Vagina (tissue), 2 donors: ENCODE results near the gene FAM50B. TPM values are rescaled to one million over a fixed set of nuclear protein-coding genes. Genes with fewer than 3 reads are reported as not detected.
A peak's percentile ranks its signal among the peaks of the same experiment; 100 is the strongest.

Experiments used
- DNase-seq, 2 donors: peaks; one replicate each; pipeline ENCODE4 v3.0.0-alpha.2; 2017; ENCODE audit errors: extremely low spot score in 2 of 2
- H3K27ac ChIP-seq: fragments of 200-600 bp; sonication (generic); one replicate; pipeline ENCODE4 v1.5.1; 2019
- H3K27me3 ChIP-seq: fragments of 200-600 bp; sonication (generic); one replicate; pipeline ENCODE4 v1.5.1; 2019
- H3K36me3 ChIP-seq, 2 donors: fragments of 200-600 bp; sonication (generic); one replicate each; pipeline ENCODE4 v1.5.1; 2017 to 2019
- H3K4me1 ChIP-seq: fragments of 200-600 bp; sonication (generic); one replicate; pipeline ENCODE4 v1.5.1; 2019
- H3K4me3 ChIP-seq, 2 donors: fragments of 200-600 bp; sonication (generic); 1 replicate in 1 of 2; 2 replicates in 1 of 2; pipeline ENCODE4 v1.5.1; 2016 to 2019
- H3K9me3 ChIP-seq: fragments of 200-600 bp; sonication (generic); one replicate; pipeline ENCODE4 v1.5.1; 2019
- POLR2A ChIP-seq, 2 donors: fragments of 450-650 bp; IDR thresholded peaks; one replicate each; pipeline ENCODE4 v1.6.1; 2017; ENCODE audit warnings: antibody characterized with exemption in 2 of 2, mild to moderate bottlenecking in 2 of 2, moderate library complexity in 2 of 2
- POLR2AphosphoS5 ChIP-seq, 2 donors: sonication (generic); formaldehyde crosslinking; IDR thresholded peaks; one replicate each; pipeline ENCODE4 v1.9.0; 2017; ENCODE audit warnings: antibody characterized with exemption in 2 of 2, mild to moderate bottlenecking in 2 of 2, low read depth in 1 of 2; ENCODE audit not compliant: insufficient read depth in 1 of 2
- intact Hi-C: fragments of 100-400 bp; cut with DNase I; formaldehyde crosslinking; loops from one replicate; pipeline ENCODE4 v1.15.1; 2023
- total RNA-seq: library from RNA; depleted of rRNA; stranded (reverse); fragments of >200 nt; gene quantifications from one replicate; pipeline ENCODE4 v1.2.3, GENCODE V29; 2016
- TF ChIP-seq, protein P1 (sequence below), 3 experiments: fragments of 450-650 bp in 2 of 3; fragments of 200-600 bp in 1 of 3; sonication (generic) in 1 of 3; IDR thresholded peaks; one replicate each; pipeline ENCODE4 v1.5.1; 2017 to 2019; ENCODE audit warnings: antibody characterized with exemption in 3 of 3, mild to moderate bottlenecking in 2 of 3, moderate library complexity in 2 of 3

FAM50B gene
- total RNA-seq, 1 donor from 2014 or later = 4.9 TPM

DNA sequence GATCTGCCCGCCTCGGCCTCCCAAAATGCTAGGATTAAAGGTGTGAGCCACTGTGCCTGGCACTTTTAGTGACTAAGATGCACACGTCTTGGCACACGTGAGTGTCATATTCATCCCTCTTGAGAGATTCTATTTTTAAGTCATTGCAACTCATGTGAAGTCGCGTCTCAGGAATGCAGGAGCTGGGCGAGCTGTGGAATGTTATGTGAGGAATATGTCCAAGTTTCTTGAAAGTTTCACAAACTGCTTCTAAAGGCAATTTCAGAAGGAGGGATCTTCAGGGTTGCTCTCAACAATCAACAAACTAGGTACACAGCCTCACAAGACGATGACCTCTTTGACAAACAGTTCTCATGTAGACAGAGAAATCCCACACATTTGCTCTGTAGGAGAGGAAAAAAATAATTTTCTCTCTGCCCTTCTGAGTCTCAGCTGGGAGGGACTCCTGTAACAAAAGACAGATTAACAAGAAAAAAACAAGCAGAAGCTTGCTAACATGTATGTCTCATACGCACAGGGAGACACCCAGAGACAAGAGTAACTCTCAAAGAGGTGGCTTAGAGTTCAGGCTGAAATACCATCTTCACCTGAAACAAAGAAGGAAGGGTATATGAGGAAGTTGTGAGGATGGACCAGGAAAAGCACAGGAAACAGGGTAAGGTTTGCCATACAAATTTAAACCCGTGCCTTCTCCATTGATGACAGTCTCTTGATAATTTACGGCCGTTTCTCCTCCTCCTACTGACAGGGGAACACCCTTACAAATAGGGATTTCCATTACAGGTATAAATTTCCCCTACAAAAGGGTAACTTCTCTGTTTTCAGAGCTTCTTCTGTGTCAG is 45.3 kb upstream of the FAM50B start:
- Histone ChIP-seq H3K4me3 (no peak overlapping the region), H3K9me3 (no peaks in the 10 kb centered on the region), H3K27me3 (no peaks in the 10 kb centered on the region), H3K4me1 (peaks cover 25% of the 10 kb centered on the region), H3K27ac (peak overlapping the region; percentile 85), H3K36me3 (no peaks in the 10 kb centered on the region)
- peak in 1 of 2 donors; percentile 93 for DNase-seq
- intact Hi-C loops = loop anchor here (5.0 kb wide), 1 partner anchor 947 kb away; no protein-coding TSS in a partner anchor
- no peak for TF ChIP-seq POLR2A (IDR thresholded peaks at IDR 0.05)
- TF ChIP-seq, protein P1, sequence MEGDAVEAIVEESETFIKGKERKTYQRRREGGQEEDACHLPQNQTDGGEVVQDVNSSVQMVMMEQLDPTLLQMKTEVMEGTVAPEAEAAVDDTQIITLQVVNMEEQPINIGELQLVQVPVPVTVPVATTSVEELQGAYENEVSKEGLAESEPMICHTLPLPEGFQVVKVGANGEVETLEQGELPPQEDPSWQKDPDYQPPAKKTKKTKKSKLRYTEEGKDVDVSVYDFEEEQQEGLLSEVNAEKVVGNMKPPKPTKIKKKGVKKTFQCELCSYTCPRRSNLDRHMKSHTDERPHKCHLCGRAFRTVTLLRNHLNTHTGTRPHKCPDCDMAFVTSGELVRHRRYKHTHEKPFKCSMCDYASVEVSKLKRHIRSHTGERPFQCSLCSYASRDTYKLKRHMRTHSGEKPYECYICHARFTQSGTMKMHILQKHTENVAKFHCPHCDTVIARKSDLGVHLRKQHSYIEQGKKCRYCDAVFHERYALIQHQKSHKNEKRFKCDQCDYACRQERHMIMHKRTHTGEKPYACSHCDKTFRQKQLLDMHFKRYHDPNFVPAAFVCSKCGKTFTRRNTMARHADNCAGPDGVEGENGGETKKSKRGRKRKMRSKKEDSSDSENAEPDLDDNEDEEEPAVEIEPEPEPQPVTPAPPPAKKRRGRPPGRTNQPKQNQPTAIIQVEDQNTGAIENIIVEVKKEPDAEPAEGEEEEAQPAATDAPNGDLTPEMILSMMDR (IDR thresholded peaks at IDR 0.05) = no peak
- peak; percentile 44 to 92 for TF ChIP-seq POLR2AphosphoS5 (IDR thresholded peaks at IDR 0.05; ENCODE audit: insufficient read depth in 1 of 2, low read depth in 1 of 2)

GRCh38 chr6:3804964-3805363 is 44.2 kb upstream of the FAM50B start:
- Histone ChIP-seq H3K9me3 (no peaks in the 10 kb centered on the region), H3K4me1 (peaks cover 36% of the 10 kb centered on the region), H3K36me3 (no peaks in the 10 kb centered on the region), H3K27ac (peak overlapping the region; percentile 85), H3K27me3 (no peaks in the 10 kb centered on the region), H3K4me3 (no peak overlapping the region)
- TF ChIP-seq POLR2A (IDR thresholded peaks at IDR 0.05) (no peak), POLR2AphosphoS5 (IDR thresholded peaks at IDR 0.05; ENCODE audit: insufficient read depth in 1 of 2, low read depth in 1 of 2) (no peak)
- TF ChIP-seq, protein P1 (IDR thresholded peaks at IDR 0.05) = no peak
- no peak for DNase-seq
- intact Hi-C loops = loop anchor here (5.0 kb wide), 1 partner anchor 948 kb away; no protein-coding TSS in a partner anchor

DNA sequence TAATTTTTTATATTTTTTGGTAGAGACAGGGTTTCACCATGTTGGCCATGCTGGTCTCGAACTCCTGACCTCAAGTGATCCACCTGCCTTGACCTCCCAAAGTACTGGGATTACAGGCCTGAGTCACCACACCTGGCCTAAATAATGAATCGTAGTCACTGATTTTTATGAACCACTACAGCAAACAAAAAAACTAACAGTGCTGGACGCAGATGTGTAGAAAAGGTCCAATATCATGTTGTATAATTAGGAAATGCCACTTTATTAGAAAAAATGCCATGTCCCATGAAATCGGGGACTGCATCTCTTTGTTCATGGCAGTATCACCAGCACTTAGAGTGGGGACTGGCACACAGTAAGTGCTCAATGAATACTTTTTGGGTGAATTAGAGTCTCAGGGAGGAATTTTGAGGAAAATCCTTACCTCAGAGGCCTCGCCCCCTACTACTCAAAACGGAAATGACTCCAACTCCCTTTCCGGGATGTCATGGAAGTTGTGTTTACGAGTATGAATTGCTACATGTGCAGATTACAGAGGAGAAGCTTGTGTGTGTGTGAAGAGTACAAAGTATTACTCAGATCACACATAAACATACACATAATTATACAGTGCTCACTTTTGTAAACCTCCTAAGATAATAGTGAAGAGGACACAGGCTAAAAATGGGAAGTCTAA is 43.6 kb upstream of the FAM50B start:
- Histone ChIP-seq H3K4me1 (peaks cover 37% of the 10 kb centered on the region), H3K4me3 (no peak overlapping the region), H3K9me3 (no peaks in the 10 kb centered on the region), H3K27ac (no peak overlapping the region), H3K36me3 (no peaks in the 10 kb centered on the region), H3K27me3 (no peaks in the 10 kb centered on the region)
- no peak for TF ChIP-seq POLR2A (IDR thresholded peaks at IDR 0.05)
- TF ChIP-seq POLR2AphosphoS5 (IDR thresholded peaks at IDR 0.05; ENCODE audit: insufficient read depth in 1 of 2, low read depth in 1 of 2) = no peak
- TF ChIP-seq, protein P1 (IDR thresholded peaks at IDR 0.05) = no peak
- no peak for DNase-seq
- intact Hi-C loops = no loop called here

DNA sequence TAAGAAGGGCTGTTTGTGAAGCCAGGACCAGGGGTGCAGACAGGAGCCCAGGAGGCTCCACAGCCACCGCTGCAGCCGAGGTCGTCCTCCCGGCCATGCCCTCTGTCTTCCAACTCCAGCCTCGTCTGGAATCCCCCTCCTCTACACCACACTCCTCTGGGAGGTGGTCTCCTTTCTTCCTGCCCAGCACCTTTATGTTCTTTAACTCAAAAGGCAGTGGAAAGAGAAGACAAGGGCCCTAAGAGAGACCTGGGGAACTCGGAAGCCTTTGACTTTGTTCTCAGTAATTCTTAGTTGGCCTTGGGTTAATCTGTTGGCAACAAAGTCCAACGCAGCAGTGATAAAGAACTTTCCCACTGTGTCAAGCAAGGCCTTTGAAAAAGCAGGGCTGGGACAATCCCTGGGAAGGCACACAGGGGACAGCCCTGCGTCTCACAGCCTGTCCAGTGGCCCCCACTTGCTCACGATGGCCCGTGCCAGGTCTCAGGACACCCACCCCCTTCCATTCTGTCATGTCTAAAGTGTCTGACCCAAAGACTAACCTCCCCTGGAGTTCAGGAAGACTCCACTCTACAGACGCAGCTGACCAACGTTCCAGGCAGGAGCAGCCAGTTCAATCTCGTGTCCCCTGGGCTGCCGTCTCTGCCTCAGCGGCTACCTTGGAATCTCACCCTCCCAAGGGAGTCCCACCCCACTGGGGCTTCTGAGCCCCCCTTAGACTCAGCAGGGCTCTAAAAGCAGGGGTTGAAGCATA is 42.8 kb upstream of the FAM50B start:
- Histone ChIP-seq H3K4me3 (no peak overlapping the region), H3K4me1 (peaks cover 37% of the 10 kb centered on the region), H3K27me3 (no peaks in the 10 kb centered on the region), H3K9me3 (no peaks in the 10 kb centered on the region), H3K27ac (no peak overlapping the region), H3K36me3 (no peaks in the 10 kb centered on the region)
- no peak for DNase-seq
- intact Hi-C loops = no loop called here
- TF ChIP-seq, protein P1 (IDR thresholded peaks at IDR 0.05) = no peak
